Measurements from ENCODE around the gene CCNG1. TPM values are rescaled to one million over a fixed set of nuclear protein-coding genes. Genes with fewer than 3 reads are reported as not detected.

The CCNG1 gene
- total and polyA plus RNA-seq, 2 donors (not counting 1 experiment from before 2014, with no cell fraction given), result 210 to 449 TPM

DNA sequence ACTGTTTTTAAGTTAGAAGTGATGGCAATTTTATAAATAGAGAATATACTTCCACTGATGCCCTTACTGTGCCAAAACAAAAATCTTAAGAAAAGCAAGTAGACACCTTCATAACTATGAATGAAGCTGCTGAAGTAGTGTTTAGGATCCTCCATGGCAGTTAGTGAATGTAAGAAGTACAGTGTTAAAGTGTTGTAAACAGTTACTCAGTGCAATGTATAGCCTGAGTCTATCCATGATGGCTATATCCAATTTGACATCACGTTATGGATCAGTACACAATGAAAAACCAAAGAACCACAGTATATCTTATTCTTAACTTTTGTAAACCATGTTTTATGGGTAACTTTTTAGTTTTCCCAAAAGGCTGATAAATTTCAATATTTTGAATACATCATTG, 7.1 kb downstream of the CCNG1 start:
- Histone ChIP-seq H2AFZ (ENCODE audit: low read length) (no peak overlapping the region), H3K27ac (ENCODE audit: insufficient read depth, low read length) (no peak overlapping the region), H3K4me3 (replicated peaks in 1 of 4; ENCODE audit: control extremely low read depth in 1 of 4, insufficient read depth in 1 of 4, low read depth in 3 of 4, low read length in 4 of 4) (no peak overlapping the region), H3K4me2 (ENCODE audit: extremely low read depth, insufficient read depth, low read length) (no peak overlapping the region), H3K79me2 (ENCODE audit: control insufficient read depth, insufficient read depth, low read length) (peaks cover 14% of the 10 kb centered on the region), H3K4me1 (ENCODE audit: control insufficient read depth, extremely low read depth, insufficient read depth, low read length) (peaks cover 3% of the 10 kb centered on the region), H3K36me3 (ENCODE audit: control insufficient read depth, insufficient read depth, low read length) (peaks cover 9% of the 10 kb centered on the region), H3K9me3 (ENCODE audit: control insufficient read depth, insufficient read depth, low read depth, low read length) (no peaks in the 10 kb centered on the region), H3K27me3 (ENCODE audit: control insufficient read depth, insufficient read depth, low read length) (no peaks in the 10 kb centered on the region), H3K9ac (ENCODE audit: insufficient read depth, low read length) (no peak overlapping the region), H4K20me1 (ENCODE audit: control insufficient read depth, extremely low read depth, insufficient read depth, low read length) (no peaks in the 10 kb centered on the region)
- TF ChIP-seq EZH2 (IDR thresholded peaks at IDR 0.05; ENCODE audit: low read length, missing control alignments), result no peak
- TF ChIP-seq, protein P1, sequence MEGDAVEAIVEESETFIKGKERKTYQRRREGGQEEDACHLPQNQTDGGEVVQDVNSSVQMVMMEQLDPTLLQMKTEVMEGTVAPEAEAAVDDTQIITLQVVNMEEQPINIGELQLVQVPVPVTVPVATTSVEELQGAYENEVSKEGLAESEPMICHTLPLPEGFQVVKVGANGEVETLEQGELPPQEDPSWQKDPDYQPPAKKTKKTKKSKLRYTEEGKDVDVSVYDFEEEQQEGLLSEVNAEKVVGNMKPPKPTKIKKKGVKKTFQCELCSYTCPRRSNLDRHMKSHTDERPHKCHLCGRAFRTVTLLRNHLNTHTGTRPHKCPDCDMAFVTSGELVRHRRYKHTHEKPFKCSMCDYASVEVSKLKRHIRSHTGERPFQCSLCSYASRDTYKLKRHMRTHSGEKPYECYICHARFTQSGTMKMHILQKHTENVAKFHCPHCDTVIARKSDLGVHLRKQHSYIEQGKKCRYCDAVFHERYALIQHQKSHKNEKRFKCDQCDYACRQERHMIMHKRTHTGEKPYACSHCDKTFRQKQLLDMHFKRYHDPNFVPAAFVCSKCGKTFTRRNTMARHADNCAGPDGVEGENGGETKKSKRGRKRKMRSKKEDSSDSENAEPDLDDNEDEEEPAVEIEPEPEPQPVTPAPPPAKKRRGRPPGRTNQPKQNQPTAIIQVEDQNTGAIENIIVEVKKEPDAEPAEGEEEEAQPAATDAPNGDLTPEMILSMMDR (conservative IDR thresholded peaks at IDR 0.05 in 1 of 2, IDR thresholded peaks at IDR 0.05 in 1 of 2; ENCODE audit: low read depth in 1 of 2, low read length in 2 of 2), result no peak
- DNase-seq (ENCODE audit: low read depth in 2 of 2), result no peak

DNA sequence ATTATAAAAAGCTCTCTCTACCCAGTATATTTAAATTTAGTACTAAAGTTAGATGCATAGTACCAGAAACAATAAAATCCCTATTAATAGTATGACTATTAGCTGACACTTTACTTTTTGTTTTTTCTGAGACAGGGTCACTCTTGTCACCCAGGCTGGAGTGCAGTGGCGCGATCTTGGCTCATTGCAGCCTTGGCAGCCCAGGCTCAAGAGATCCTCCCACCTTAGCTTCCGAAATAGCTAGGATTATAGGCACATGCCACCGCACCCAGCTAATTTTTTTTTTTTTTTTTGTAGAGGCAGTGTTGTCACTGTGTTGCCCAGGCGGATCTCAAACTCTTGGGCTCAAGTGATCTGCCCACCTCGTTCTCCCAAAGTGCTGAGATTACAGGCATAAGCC, 8.0 kb downstream of the CCNG1 start:
- H4K20me1 ChIP-seq (ENCODE audit: control insufficient read depth, extremely low read depth, insufficient read depth, low read length), result no peaks in the 10 kb centered on the region
- H3K4me3 ChIP-seq (replicated peaks in 1 of 4; ENCODE audit: control extremely low read depth in 1 of 4, insufficient read depth in 1 of 4, low read depth in 3 of 4, low read length in 4 of 4), result no peak overlapping the region
- H3K9ac ChIP-seq (ENCODE audit: insufficient read depth, low read length), result no peak overlapping the region
- H2AFZ ChIP-seq (ENCODE audit: low read length), result no peak overlapping the region
- DNase-seq (ENCODE audit: low read depth in 2 of 2), result no peak
- H3K36me3 ChIP-seq (ENCODE audit: control insufficient read depth, insufficient read depth, low read length), result peaks cover 9% of the 10 kb centered on the region
- no peaks in the 10 kb centered on the region for H3K9me3 ChIP-seq (ENCODE audit: control insufficient read depth, insufficient read depth, low read depth, low read length)
- no peak overlapping the region for H3K27ac ChIP-seq (ENCODE audit: insufficient read depth, low read length)
- no peaks in the 10 kb centered on the region for H3K27me3 ChIP-seq (ENCODE audit: control insufficient read depth, insufficient read depth, low read length)
- TF ChIP-seq, protein P1 (conservative IDR thresholded peaks at IDR 0.05 in 1 of 2, IDR thresholded peaks at IDR 0.05 in 1 of 2; ENCODE audit: low read depth in 1 of 2, low read length in 2 of 2), result no peak
- no peak for TF ChIP-seq EZH2 (IDR thresholded peaks at IDR 0.05; ENCODE audit: low read length, missing control alignments)
- H3K4me2 ChIP-seq (ENCODE audit: extremely low read depth, insufficient read depth, low read length), result no peak overlapping the region
- peaks cover 6% of the 10 kb centered on the region for H3K79me2 ChIP-seq (ENCODE audit: control insufficient read depth, insufficient read depth, low read length)
- H3K4me1 ChIP-seq (ENCODE audit: control insufficient read depth, extremely low read depth, insufficient read depth, low read length), result no peaks in the 10 kb centered on the region

DNA sequence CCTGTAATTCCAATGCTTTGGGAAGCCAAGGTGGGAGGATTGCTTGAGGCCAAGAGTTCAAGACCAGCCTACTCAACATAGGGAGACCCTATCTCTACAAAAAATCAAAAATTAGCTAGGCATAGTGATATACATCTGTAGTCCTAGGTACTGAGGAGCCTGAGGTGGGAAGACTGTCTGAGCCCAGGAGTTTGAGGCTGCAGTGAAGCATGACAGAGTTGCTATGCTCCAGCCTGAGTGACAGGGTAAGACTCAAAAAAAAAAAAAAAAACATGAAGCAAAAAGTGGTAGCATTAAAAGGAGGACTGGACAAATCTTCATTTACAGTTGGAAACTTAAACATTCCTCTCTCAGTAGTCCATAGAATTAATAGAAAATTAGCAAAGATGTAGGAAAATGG, 9.8 kb downstream of the CCNG1 start:
- no peak overlapping the region for H3K4me2 ChIP-seq (ENCODE audit: extremely low read depth, insufficient read depth, low read length)
- H3K36me3 ChIP-seq (ENCODE audit: control insufficient read depth, insufficient read depth, low read length), result peaks cover 11% of the 10 kb centered on the region
- H3K79me2 ChIP-seq (ENCODE audit: control insufficient read depth, insufficient read depth, low read length), result no peaks in the 10 kb centered on the region
- H2AFZ ChIP-seq (ENCODE audit: low read length), result no peak overlapping the region
- no peaks in the 10 kb centered on the region for H3K27me3 ChIP-seq (ENCODE audit: control insufficient read depth, insufficient read depth, low read length)
- no peak overlapping the region for H3K4me3 ChIP-seq (replicated peaks in 1 of 4; ENCODE audit: control extremely low read depth in 1 of 4, insufficient read depth in 1 of 4, low read depth in 3 of 4, low read length in 4 of 4)
- H3K9ac ChIP-seq (ENCODE audit: insufficient read depth, low read length), result no peak overlapping the region
- no peak for DNase-seq (ENCODE audit: low read depth in 2 of 2)
- H4K20me1 ChIP-seq (ENCODE audit: control insufficient read depth, extremely low read depth, insufficient read depth, low read length), result no peaks in the 10 kb centered on the region
- TF ChIP-seq, protein P1 (conservative IDR thresholded peaks at IDR 0.05 in 1 of 2, IDR thresholded peaks at IDR 0.05 in 1 of 2; ENCODE audit: low read depth in 1 of 2, low read length in 2 of 2), result no peak
- TF ChIP-seq EZH2 (IDR thresholded peaks at IDR 0.05; ENCODE audit: low read length, missing control alignments), result no peak
- H3K9me3 ChIP-seq (ENCODE audit: control insufficient read depth, insufficient read depth, low read depth, low read length), result no peaks in the 10 kb centered on the region
- H3K27ac ChIP-seq (ENCODE audit: insufficient read depth, low read length), result no peak overlapping the region
- no peaks in the 10 kb centered on the region for H3K4me1 ChIP-seq (ENCODE audit: control insufficient read depth, extremely low read depth, insufficient read depth, low read length)

Data from fibroblast of lung (primary cell).